ENCODE data around the gene LONP1.

GRCh38 chr19:5727453-5728050, 7.6 kb upstream of the LONP1 start:
- TF ChIP-seq, protein P1, sequence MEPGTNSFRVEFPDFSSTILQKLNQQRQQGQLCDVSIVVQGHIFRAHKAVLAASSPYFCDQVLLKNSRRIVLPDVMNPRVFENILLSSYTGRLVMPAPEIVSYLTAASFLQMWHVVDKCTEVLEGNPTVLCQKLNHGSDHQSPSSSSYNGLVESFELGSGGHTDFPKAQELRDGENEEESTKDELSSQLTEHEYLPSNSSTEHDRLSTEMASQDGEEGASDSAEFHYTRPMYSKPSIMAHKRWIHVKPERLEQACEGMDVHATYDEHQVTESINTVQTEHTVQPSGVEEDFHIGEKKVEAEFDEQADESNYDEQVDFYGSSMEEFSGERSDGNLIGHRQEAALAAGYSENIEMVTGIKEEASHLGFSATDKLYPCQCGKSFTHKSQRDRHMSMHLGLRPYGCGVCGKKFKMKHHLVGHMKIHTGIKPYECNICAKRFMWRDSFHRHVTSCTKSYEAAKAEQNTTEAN (CRISPR knock-in tag; IDR thresholded peaks at IDR 0.05): no peak
- TF ChIP-seq NFATC4 (CRISPR knock-in tag; IDR thresholded peaks at IDR 0.05) (no peak), TEAD4 (CRISPR knock-in tag; IDR thresholded peaks at IDR 0.05) (no peak), MLX (CRISPR knock-in tag; IDR thresholded peaks at IDR 0.05) (no peak)
- TF ChIP-seq, protein P2, sequence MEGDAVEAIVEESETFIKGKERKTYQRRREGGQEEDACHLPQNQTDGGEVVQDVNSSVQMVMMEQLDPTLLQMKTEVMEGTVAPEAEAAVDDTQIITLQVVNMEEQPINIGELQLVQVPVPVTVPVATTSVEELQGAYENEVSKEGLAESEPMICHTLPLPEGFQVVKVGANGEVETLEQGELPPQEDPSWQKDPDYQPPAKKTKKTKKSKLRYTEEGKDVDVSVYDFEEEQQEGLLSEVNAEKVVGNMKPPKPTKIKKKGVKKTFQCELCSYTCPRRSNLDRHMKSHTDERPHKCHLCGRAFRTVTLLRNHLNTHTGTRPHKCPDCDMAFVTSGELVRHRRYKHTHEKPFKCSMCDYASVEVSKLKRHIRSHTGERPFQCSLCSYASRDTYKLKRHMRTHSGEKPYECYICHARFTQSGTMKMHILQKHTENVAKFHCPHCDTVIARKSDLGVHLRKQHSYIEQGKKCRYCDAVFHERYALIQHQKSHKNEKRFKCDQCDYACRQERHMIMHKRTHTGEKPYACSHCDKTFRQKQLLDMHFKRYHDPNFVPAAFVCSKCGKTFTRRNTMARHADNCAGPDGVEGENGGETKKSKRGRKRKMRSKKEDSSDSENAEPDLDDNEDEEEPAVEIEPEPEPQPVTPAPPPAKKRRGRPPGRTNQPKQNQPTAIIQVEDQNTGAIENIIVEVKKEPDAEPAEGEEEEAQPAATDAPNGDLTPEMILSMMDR (IDR thresholded peaks at IDR 0.05): no peak

Data from WTC11 (cell line).